GM21360 (cell line): ENCODE data around the gene BMP8A.
"Not testable (repeated sequence)": the region's sequence is repeated elsewhere in the genome, so short reads cannot be mapped to it uniquely, and the experiment has no call there.

Experiments
- ATAC-seq: cut with Tn5 transposase; IDR thresholded peaks from one replicate; pipeline ENCODE4 v1.9.1; 2021; ENCODE audit warnings: mild to moderate bottlenecking, moderate library complexity; ENCODE audit not compliant: unreplicated experiment

BMP8A gene

DNA sequence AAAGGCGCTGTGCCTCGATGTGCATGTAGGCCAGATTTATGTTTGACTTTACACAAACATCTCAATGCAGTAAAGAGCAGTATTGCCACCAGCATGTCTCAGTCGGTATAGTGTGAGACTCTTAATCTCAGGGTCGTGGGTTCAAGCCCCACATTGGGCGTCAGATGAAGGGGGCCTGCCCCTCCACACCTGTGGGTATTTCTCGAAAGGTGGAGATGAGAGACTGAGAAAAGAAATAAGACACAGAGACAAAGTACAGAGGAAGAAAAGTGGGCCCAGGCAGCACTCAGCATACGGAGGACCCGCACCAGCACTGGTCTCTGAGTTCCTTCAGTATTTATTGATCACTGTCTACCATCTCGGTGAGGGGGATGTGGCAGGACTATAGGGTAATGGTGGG, 13.0 kb downstream of the BMP8A start:
- ATAC-seq: not testable (repeated sequence)

- ATAC-seq: no peak
Observed at GRCh38 chr1:39505289-39505688, 13.9 kb downstream of the BMP8A start.

DNA sequence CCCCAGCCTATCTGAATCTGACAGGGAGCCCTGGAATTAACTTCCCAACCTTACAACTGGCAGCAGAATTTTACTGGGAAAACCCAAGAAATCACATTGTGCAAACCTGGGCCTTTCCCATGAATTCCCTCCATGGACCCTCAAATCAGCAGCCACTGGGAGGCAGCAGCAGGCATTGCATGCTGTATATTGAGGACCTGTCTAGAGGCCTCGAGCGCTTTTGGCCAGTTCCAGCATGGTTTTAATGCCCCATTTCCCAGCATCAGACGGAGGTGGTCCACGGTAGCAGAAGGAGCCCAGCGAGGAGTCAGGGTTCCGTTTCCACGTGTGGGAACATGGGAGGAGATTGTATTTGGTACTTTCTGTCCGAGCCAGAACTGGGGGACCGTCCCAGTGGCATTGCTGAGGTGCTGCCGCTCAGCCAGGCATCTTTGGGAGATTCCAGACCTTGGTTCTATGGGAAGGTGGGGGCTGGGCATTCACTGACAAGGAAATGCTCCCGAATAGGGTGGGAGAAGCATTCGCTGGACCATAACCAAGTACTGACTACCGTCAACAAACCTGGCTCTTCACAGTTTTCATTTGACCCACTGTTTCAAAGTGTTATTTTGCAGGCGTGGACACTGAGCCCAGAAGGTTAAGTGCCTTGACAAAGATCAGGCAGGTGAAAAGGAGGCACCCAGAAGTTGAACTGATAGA, 15.9 kb downstream of the BMP8A start:
- no peak for ATAC-seq

GRCh38 chr1:39508266-39508665, 16.8 kb downstream of the BMP8A start:
- no peak for ATAC-seq

- no peak for ATAC-seq
Observed at GRCh38 chr1:39508857-39509305, 17.4 kb downstream of the BMP8A start.

GRCh38 chr1:39509360-39510009, 18.0 kb downstream of the BMP8A start:
- ATAC-seq: no peak

DNA sequence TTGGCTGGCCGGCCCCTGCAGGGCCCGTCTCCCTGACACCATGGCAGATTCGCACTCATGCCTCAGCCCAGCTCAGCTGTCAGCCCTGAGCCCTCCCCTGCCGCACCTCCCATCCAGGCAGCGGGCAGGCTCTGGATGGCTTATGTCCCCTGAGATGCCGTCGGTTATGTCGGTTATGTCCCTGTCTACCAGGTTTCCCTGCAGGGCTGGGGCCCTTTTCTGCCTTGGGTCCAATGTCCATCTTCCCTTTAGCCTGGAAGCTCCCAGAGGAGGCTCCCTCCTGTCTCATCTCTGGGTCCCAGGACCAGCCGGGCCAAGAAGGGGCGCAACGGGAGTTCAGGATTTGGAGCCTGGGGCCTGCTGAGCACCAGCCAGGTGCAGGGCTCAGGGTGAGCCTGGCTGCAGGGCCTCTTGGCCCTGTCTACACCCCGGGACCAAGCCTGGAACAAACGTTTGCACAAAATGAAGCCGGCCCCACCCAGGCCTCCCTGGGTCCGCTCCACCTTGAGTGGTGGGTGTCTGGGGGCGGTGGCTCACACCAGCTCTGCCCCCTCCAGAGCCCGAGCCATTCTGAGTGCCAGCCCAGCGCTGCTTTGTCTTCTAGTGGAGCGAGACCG, 19.2 kb downstream of the BMP8A start:
- not testable (repeated sequence) for ATAC-seq

- not testable (repeated sequence) for ATAC-seq
Observed at GRCh38 chr1:39511477-39511876, 20.0 kb downstream of the BMP8A start.

GRCh38 chr1:39512234-39512847, 20.9 kb downstream of the BMP8A start:
- not testable (repeated sequence) for ATAC-seq

DNA sequence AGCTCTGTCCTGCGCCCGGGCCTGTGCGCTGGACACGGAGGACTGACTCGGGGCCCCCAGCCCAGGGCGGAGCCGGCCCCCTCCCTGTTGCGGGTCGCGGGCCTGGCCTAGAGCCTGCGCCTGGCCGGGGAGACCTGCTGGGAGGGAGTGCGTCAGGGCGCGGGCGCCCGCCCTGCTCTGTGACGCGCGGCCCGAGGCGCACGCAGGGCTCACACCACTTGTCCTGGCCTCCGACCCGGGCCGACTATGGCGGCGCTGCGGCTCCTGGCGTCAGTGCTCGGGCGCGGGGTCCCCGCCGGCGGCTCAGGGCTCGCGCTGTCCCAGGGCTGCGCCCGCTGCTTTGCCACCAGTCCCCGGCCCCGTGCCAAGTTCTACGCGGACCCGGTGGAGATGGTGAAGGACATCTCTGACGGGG, 23.3 kb downstream of the BMP8A start:
- ATAC-seq: not testable (repeated sequence)

DNA sequence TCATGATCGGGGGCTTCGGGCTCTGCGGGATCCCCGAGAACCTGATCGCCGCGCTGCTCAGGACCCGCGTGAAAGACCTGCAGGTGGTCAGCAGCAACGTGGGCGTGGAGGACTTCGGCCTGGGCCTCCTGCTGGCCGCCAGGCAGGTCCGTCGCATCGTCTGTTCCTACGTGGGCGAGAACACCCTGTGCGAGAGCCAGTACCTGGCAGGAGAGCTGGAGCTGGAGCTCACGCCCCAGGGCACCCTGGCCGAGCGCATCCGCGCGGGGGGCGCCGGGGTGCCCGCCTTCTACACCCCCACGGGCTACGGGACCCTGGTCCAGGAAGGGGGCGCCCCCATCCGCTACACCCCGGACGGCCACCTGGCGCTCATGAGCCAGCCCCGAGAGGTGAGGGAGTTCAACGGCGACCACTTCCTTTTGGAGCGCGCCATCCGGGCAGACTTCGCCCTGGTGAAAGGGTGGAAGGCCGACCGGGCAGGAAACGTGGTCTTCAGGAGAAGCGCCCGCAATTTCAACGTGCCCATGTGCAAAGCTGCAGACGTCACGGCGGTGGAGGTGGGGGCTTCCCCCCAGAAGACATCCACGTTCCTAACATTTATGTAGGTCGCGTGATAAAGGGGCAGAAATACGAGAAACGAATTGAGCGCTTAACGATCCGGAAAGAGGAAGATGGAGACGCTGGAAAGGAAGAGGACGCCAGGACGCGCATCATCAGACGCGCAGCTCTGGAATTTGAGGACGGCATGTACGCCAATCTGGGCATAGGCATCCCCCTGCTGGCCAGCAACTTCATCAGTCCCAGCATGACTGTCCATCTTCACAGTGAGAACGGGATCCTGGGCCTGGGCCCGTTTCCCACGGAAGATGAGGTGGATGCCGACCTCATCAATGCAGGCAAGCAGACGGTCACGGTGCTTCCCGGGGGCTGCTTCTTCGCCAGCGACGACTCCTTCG, 24.0 kb downstream of the BMP8A start:
- ATAC-seq: not testable (repeated sequence)

DNA sequence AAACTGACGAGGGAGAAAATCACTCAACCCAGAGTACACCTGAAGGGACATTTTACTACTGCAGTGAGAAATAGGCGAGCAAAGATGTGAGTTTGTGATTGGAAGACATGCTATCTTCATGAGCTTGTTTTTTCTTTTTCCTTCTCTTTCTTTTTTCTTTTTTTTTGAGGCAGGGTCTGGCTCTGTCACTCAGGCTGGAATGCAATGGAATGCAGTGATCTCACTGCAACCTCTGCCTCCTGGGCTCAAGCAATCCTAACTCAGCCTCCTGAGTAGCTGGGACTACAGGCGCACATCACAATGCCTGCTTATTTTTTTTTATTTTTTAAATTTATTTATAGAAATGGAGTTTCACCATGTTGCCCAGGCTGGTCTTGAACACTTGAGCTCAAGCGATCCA, 25.4 kb downstream of the BMP8A start:
- not testable (repeated sequence) for ATAC-seq

- not testable (repeated sequence) for ATAC-seq
Observed at GRCh38 chr1:39517936-39518335, 26.5 kb downstream of the BMP8A start.

DNA sequence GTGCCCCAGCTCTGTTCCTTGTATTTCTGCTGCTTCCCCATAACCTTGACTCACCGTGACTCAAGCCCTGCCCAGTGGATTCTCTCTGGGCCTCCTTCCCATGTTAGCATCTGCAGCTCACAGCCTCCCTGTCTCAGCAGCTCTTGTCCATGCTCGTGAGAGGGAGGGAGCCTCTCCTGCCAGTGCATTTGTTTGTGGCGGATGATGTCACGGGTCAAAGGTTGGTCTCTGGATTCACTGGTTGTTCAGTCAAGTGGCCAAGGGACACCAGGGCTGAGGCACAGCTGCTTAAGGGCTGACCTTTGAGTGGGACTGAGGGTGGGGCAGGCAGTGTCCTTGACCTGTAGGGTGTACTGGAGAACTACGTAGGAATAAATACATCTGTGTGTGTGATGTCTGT, 27.9 kb downstream of the BMP8A start:
- ATAC-seq: not testable (repeated sequence)

DNA sequence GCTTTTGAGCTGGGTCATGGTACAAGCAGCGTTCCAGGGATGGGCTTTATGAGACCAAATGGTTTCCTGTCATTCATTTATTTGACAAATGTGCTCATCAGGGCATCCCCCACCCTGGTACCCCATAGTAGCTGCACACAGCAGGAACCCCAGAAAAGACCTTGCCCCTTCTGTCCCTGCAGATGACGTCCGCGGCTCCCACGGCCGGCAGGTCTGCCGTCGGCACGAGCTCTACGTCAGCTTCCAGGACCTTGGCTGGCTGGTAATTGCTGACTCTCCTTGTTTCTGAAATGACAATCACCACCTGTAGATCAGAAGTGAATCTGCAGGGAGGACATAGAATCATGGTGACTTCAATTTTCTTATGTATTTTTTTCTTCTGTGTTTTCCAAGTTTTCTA, 30.8 kb downstream of the BMP8A start:
- ATAC-seq: not testable (repeated sequence)

DNA sequence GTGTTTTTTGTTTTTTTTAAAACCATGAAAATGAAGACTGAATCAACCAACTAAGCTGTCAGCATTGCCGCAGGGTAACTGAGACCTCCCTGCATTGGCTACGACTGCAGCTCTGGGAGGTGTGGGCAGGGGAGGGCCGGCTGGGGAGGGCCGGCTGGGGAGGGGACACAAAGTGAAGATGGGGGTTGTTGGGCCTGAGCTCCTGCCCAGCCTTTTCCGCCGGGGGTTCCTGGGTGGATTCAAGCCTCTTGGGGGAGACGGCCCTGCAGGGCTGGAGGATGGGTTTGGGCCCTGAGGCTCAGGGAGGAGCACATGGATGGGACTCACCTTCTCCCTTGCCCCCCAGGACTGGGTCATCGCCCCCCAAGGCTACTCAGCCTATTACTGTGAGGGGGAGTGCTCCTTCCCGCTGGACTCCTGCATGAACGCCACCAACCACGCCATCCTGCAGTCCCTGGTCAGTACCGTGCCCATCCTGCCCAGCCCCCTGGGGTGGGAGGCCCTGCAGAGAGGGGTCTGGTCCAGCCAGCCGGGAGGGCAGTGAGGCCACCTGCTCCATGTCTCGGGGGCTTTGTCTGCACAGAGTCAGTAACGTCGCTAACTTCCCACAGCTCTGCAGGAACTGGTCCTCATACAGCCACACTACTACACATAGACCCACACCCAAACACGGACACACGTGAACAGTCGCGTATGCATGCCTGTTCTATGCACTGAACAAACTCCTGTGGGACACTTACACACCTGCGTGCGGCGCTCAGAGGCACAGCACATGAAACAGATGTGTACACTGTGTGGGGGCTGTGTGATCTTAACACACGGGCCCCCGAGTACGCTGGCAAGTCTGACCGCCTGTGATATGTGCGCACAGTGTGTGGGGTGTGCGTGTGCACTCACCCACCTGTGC, 31.5 kb downstream of the BMP8A start:
- no peak for ATAC-seq

- ATAC-seq: no peak
Observed at GRCh38 chr1:39524171-39524570, 32.7 kb downstream of the BMP8A start.

DNA sequence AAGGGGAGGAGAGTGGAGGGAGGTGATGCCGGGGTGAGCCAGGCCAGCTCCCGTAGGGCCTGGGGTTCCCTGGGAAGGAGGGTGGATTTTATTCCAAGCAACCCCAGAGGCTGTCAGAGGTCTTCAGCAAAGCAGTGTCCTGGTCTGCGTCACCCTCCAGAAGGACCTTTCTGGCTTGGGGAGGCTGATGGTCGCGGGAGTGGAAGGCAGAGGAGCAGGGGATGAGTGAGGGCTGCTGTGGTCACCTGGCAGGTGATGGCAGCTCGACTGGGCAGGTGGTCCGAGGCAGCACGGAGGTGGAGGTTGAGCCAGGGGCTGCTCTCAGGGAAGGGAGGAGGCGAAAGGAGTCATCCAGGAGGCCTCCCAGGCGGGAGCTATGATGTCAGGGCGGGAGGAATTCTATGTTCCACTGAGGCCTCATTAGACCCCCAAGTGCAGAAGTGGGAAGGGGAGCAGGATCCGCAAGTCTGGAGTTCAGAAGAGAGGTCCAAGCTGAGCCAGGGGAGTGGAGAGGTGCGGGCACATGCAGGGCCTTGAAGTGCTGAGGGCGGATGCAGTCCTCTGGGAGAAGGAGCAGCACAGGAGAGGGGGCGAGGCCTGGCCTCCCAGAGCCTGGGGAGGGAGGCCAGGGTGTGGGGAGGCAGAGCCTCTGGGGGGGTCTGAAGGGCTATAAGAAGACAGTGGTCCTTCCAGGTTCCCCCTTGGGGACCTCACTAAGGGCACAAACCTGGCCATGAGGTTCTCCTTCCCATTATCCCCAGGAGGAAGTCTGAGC, 33.3 kb downstream of the BMP8A start:
- no peak for ATAC-seq
